Esophagus squamous epithelium (tissue), 4 donors: ENCODE data around the gene TTF1.

Experiments
- CTCF ChIP-seq, 6 experiments: fragments of 450-650 bp in 4 of 6; fragments of 200-600 bp in 2 of 6; sonication (generic) in 2 of 6; IDR thresholded peaks; one replicate each; pipeline ENCODE4 v1.5.1; 2016 to 2019; ENCODE audit warnings: antibody characterized with exemption in 6 of 6, mild to moderate bottlenecking in 4 of 6, moderate library complexity in 4 of 6
- POLR2A ChIP-seq, 4 donors: fragments of 450-650 bp; IDR thresholded peaks; one replicate each; pipeline ENCODE4 v1.6.1; 2017; ENCODE audit warnings: antibody characterized with exemption in 4 of 4, mild to moderate bottlenecking in 4 of 4, moderate library complexity in 3 of 4

- TF ChIP-seq CTCF (IDR thresholded peaks at IDR 0.05): peak in 3 of 6 experiments; percentile 21 to 35 (median 34)
- TF ChIP-seq POLR2A (IDR thresholded peaks at IDR 0.05): peak in 3 of 4 donors; percentile 94 to 99 (median 96)
Observed at GRCh38 chr9:132354637-132355355, 51.8 kb downstream of the TTF1 start, which contains the start of gene SETX.
